A673 (cell line): ENCODE measurements around the gene KCNQ4. TPM values are rescaled to one million over a fixed set of nuclear protein-coding genes. Genes with fewer than 3 reads are reported as not detected.

ENCODE experiments used
- BruUV-seq: library from RNA; stranded (reverse); fragments of 400-500 nt; replicated peaks from 2 replicates; lab custom pipeline; 2021; lab: Mats Ljungman, UMichigan
- CTCF ChIA-PET: fragments of 300-600 bp; sonication (Branson Sonifier 250); formaldehyde crosslinking; loops from one replicate; lab custom pipeline; 2022; ENCODE audit warnings: antibody characterized with exemption; lab: Charles Lee
- POLR2A ChIA-PET: fragments of 300-600 bp; sonication (Branson Sonifier 250); formaldehyde crosslinking; loops from one replicate; lab custom pipeline; 2022; ENCODE audit warnings: antibody characterized with exemption; ENCODE audit not compliant: low non-redundant PET; lab: Charles Lee
- DNase-seq: peaks from one replicate; pipeline ENCODE4 v3.0.0-alpha.2; 2015; ENCODE audit warnings: low spot score
- H3K27ac ChIP-seq: fragments of 200-600 bp; sonication (generic); 2 replicates; pipeline ENCODE4 v1.5.1; 2016; ENCODE audit warnings: mixed run types, low read depth, mild to moderate bottlenecking, mixed read lengths, antibody characterized with exemption, low read length; ENCODE audit not compliant: poor library complexity, severe bottlenecking
- H3K27me3 ChIP-seq: fragments of 200-600 bp; sonication (generic); replicated peaks from 2 replicates; pipeline ENCODE4 v1.6.1; 2017; ENCODE audit warnings: mixed run types, low read depth, mild to moderate bottlenecking, mixed read lengths, antibody characterized with exemption, low read length; ENCODE audit not compliant: insufficient read depth, poor library complexity
- H3K36me3 ChIP-seq: fragments of 200-600 bp; sonication (generic); 2 replicates; pipeline ENCODE4 v1.6.1; 2016; ENCODE audit warnings: mixed run types, mild to moderate bottlenecking, mixed read lengths, antibody characterized with exemption, low read length; ENCODE audit not compliant: insufficient read depth, poor library complexity, severe bottlenecking
- H3K4me1 ChIP-seq: fragments of 200-600 bp; sonication (generic); 2 replicates; pipeline ENCODE4 v1.6.1; 2017; ENCODE audit warnings: mixed run types, mild to moderate bottlenecking, mixed read lengths, antibody characterized with exemption, low read length; ENCODE audit not compliant: insufficient read depth, poor library complexity, severe bottlenecking
- H3K4me3 ChIP-seq: fragments of 200-600 bp; sonication (generic); 2 replicates; pipeline ENCODE4 v1.5.1; 2016; ENCODE audit warnings: low read depth, mixed run types, mild to moderate bottlenecking, mixed read lengths, low read length; ENCODE audit not compliant: poor library complexity, severe bottlenecking
- H3K9me3 ChIP-seq: fragments of 200-600 bp; sonication (generic); 2 replicates; pipeline ENCODE4 v1.6.1; 2016; ENCODE audit warnings: mixed run types, low read depth, mild to moderate bottlenecking, mixed read lengths, antibody characterized with exemption, low read length; ENCODE audit not compliant: poor library complexity, severe bottlenecking
- EZH2 ChIP-seq: fragments of 200-600 bp; sonication (generic); IDR thresholded peaks from 2 replicates; pipeline ENCODE4 v1.6.1; 2017; ENCODE audit warnings: borderline replicate concordance, low read depth, mild to moderate bottlenecking, mixed read lengths, antibody characterized with exemption, low read length; ENCODE audit not compliant: poor library complexity, severe bottlenecking
- intact Hi-C: fragments of 100-400 bp; cut with micrococcal nuclease; formaldehyde crosslinking; loops from one replicate; pipeline ENCODE4 v1.10.0; 2022; ENCODE audit not compliant: unreplicated experiment
- total RNA-seq: library from RNA; stranded (reverse); gene quantifications from 2 replicates; pipeline ENCODE4 v1.2.3, GENCODE V29; 2021
- TF ChIP-seq, protein P1 (sequence below): fragments of 300-800, 200-600 bp; sonication (generic); conservative IDR thresholded peaks from 2 replicates; pipeline ENCODE4 v1.5.1; 2017; ENCODE audit warnings: low read depth, mild to moderate bottlenecking, antibody characterized with exemption, low read length, moderate library complexity, mixed read lengths

The KCNQ4 gene
- total RNA-seq, 1 experiment from 2014 or later: 0.62 TPM

DNA sequence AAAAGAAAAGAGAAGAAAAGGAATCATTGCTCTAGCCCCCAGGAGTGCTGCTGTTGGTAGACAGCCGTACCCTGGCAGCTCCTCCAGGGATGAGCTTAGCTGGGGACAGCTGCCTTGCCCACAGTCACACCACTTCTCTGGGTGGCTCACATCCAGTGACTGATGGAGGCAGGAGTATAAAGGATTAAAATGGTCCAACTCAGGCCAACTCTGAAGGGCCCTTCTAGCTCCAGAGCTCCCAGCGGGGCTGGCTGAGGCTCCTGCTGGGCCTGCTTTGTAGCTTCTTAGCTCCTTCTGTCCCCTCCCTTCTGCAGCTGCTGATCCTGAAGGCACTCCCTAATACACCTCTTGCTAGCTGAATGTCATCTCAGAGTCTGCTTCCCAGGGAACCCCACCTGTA lies 74.2 kb downstream of the KCNQ4 start:
- CTCF ChIA-PET: interaction anchor here (0.7 kb wide), 1 partner anchor 311 kb away, joined by 5 read pairs; no protein-coding TSS in a partner anchor
- peaks cover 6% of the 10 kb centered on the region for H3K27me3 ChIP-seq
- POLR2A ChIA-PET: no interaction called here
- no peak overlapping the region for H3K4me3 ChIP-seq
- intact Hi-C loops: no loop called here
- H3K9me3 ChIP-seq: no peaks in the 10 kb centered on the region
- BruUV-seq: no TSS peak
- TF ChIP-seq, protein P1, sequence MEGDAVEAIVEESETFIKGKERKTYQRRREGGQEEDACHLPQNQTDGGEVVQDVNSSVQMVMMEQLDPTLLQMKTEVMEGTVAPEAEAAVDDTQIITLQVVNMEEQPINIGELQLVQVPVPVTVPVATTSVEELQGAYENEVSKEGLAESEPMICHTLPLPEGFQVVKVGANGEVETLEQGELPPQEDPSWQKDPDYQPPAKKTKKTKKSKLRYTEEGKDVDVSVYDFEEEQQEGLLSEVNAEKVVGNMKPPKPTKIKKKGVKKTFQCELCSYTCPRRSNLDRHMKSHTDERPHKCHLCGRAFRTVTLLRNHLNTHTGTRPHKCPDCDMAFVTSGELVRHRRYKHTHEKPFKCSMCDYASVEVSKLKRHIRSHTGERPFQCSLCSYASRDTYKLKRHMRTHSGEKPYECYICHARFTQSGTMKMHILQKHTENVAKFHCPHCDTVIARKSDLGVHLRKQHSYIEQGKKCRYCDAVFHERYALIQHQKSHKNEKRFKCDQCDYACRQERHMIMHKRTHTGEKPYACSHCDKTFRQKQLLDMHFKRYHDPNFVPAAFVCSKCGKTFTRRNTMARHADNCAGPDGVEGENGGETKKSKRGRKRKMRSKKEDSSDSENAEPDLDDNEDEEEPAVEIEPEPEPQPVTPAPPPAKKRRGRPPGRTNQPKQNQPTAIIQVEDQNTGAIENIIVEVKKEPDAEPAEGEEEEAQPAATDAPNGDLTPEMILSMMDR: no peak
- DNase-seq: no peak
- H3K4me1 ChIP-seq: no peaks in the 10 kb centered on the region
- no peak overlapping the region for H3K27ac ChIP-seq
- H3K36me3 ChIP-seq: no peaks in the 10 kb centered on the region

- Histone ChIP-seq H3K4me3 (no peak overlapping the region), H3K36me3 (no peaks in the 10 kb centered on the region), H3K9me3 (no peaks in the 10 kb centered on the region), H3K27me3 (peaks cover 6% of the 10 kb centered on the region), H3K4me1 (no peaks in the 10 kb centered on the region), H3K27ac (no peak overlapping the region)
- TF ChIP-seq, protein P1: no peak
- TF ChIP-seq EZH2: no peak
- intact Hi-C loops: no loop called here
- DNase-seq: no peak
- ChIA-PET CTCF (no interaction called here), POLR2A (no interaction called here)
- BruUV-seq: no TSS peak
Measured at GRCh38 chr1:40858856-40859416, 75.3 kb downstream of the KCNQ4 start.

DNA sequence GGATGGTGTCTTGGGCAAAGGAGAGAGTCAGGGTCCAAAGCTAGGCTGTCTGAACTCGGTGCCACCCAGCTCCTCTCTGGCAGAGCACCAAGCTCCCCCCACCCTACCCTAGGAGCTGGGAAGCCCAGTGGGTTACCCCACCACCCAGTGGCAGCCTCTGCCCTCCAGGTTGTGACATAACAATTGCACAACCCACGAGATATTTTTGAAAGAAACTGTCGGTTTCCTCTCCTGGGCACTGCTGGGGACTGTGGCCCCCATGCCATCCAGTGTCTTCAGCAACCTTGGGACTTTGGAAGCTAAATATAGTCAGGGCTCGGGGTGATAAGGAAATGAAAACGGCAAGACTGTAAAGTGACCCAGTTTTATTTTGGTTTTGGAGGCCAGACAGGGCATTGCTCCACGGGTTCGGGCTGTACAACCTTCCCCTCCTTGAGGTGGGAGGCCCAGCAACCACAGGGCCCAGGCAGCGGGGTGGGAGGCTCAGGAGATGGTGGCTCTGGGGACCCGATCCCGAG lies 77.2 kb downstream of the KCNQ4 start:
- no peaks in the 10 kb centered on the region for H3K9me3 ChIP-seq
- ChIA-PET CTCF (no interaction called here), POLR2A (interaction anchor here (0.6 kb wide), 1 partner anchor 101 kb away, joined by 4 read pairs; no protein-coding TSS in a partner anchor)
- H3K4me3 ChIP-seq: peak overlapping the region; percentile 67
- DNase-seq: no peak
- H3K27me3 ChIP-seq: peaks cover 6% of the 10 kb centered on the region
- H3K36me3 ChIP-seq: no peaks in the 10 kb centered on the region
- no peak for TF ChIP-seq EZH2
- TF ChIP-seq, protein P1: no peak
- no TSS peak for BruUV-seq
- no peak overlapping the region for H3K27ac ChIP-seq
- intact Hi-C loops: no loop called here
- no peaks in the 10 kb centered on the region for H3K4me1 ChIP-seq
